ENCODE measurements around the gene RPP14. TPM values are rescaled to one million over a fixed set of nuclear protein-coding genes. Genes with fewer than 3 reads are reported as not detected.

The RPP14 gene
- total and polyA plus RNA-seq, 2 donors (not counting 1 experiment from before 2014, with no cell fraction given) = 10.6 to 17.1 TPM

GRCh38 chr3:58322793-58323192 is 16.7 kb downstream of the RPP14 start:
- Histone ChIP-seq H3K9me3 (ENCODE audit: control insufficient read depth, insufficient read depth, low read depth, low read length) (no peaks in the 10 kb centered on the region), H3K4me2 (ENCODE audit: extremely low read depth, insufficient read depth, low read length) (no peak overlapping the region), H4K20me1 (ENCODE audit: control insufficient read depth, extremely low read depth, insufficient read depth, low read length) (no peaks in the 10 kb centered on the region), H3K4me3 (replicated peaks in 1 of 4; ENCODE audit: control extremely low read depth in 1 of 4, insufficient read depth in 1 of 4, low read depth in 3 of 4, low read length in 4 of 4) (no peak overlapping the region), H3K4me1 (ENCODE audit: control insufficient read depth, extremely low read depth, insufficient read depth, low read length) (peaks cover 3% of the 10 kb centered on the region), H3K79me2 (ENCODE audit: control insufficient read depth, insufficient read depth, low read length) (no peaks in the 10 kb centered on the region), H3K36me3 (ENCODE audit: control insufficient read depth, insufficient read depth, low read length) (no peaks in the 10 kb centered on the region), H3K9ac (ENCODE audit: insufficient read depth, low read length) (no peak overlapping the region), H2AFZ (ENCODE audit: low read length) (no peak overlapping the region), H3K27me3 (ENCODE audit: control insufficient read depth, insufficient read depth, low read length) (no peaks in the 10 kb centered on the region), H3K27ac (ENCODE audit: insufficient read depth, low read length) (no peak overlapping the region)
- TF ChIP-seq CTCF (conservative IDR thresholded peaks at IDR 0.05 in 1 of 2, IDR thresholded peaks at IDR 0.05 in 1 of 2; ENCODE audit: low read depth in 1 of 2, low read length in 2 of 2) (no peak), EZH2 (IDR thresholded peaks at IDR 0.05; ENCODE audit: low read length, missing control alignments) (no peak)
- DNase-seq (ENCODE audit: low read depth in 2 of 2) = no peak

- Histone ChIP-seq H3K9me3 (ENCODE audit: control insufficient read depth, insufficient read depth, low read depth, low read length) (no peaks in the 10 kb centered on the region), H3K4me1 (ENCODE audit: control insufficient read depth, extremely low read depth, insufficient read depth, low read length) (peaks cover 3% of the 10 kb centered on the region), H4K20me1 (ENCODE audit: control insufficient read depth, extremely low read depth, insufficient read depth, low read length) (no peaks in the 10 kb centered on the region), H3K27ac (ENCODE audit: insufficient read depth, low read length) (no peak overlapping the region), H3K9ac (ENCODE audit: insufficient read depth, low read length) (no peak overlapping the region), H3K4me2 (ENCODE audit: extremely low read depth, insufficient read depth, low read length) (no peak overlapping the region), H3K79me2 (ENCODE audit: control insufficient read depth, insufficient read depth, low read length) (no peaks in the 10 kb centered on the region), H3K27me3 (ENCODE audit: control insufficient read depth, insufficient read depth, low read length) (no peaks in the 10 kb centered on the region), H2AFZ (ENCODE audit: low read length) (no peak overlapping the region), H3K36me3 (ENCODE audit: control insufficient read depth, insufficient read depth, low read length) (no peaks in the 10 kb centered on the region), H3K4me3 (replicated peaks in 1 of 4; ENCODE audit: control extremely low read depth in 1 of 4, insufficient read depth in 1 of 4, low read depth in 3 of 4, low read length in 4 of 4) (no peak overlapping the region)
- no peak for DNase-seq (ENCODE audit: low read depth in 2 of 2)
- TF ChIP-seq CTCF (conservative IDR thresholded peaks at IDR 0.05 in 1 of 2, IDR thresholded peaks at IDR 0.05 in 1 of 2; ENCODE audit: low read depth in 1 of 2, low read length in 2 of 2) (no peak), EZH2 (IDR thresholded peaks at IDR 0.05; ENCODE audit: low read length, missing control alignments) (no peak)
These were observed 17.7 kb downstream of the RPP14 start for GRCh38 chr3:58323529-58324390.

- no peak overlapping the region for H3K9ac ChIP-seq (ENCODE audit: insufficient read depth, low read length)
- H3K4me2 ChIP-seq (ENCODE audit: extremely low read depth, insufficient read depth, low read length) = no peak overlapping the region
- peaks cover 3% of the 10 kb centered on the region for H3K4me1 ChIP-seq (ENCODE audit: control insufficient read depth, extremely low read depth, insufficient read depth, low read length)
- no peaks in the 10 kb centered on the region for H4K20me1 ChIP-seq (ENCODE audit: control insufficient read depth, extremely low read depth, insufficient read depth, low read length)
- no peaks in the 10 kb centered on the region for H3K27me3 ChIP-seq (ENCODE audit: control insufficient read depth, insufficient read depth, low read length)
- no peaks in the 10 kb centered on the region for H3K36me3 ChIP-seq (ENCODE audit: control insufficient read depth, insufficient read depth, low read length)
- no peaks in the 10 kb centered on the region for H3K9me3 ChIP-seq (ENCODE audit: control insufficient read depth, insufficient read depth, low read depth, low read length)
- TF ChIP-seq CTCF (conservative IDR thresholded peaks at IDR 0.05 in 1 of 2, IDR thresholded peaks at IDR 0.05 in 1 of 2; ENCODE audit: low read depth in 1 of 2, low read length in 2 of 2) = no peak
- no peak for TF ChIP-seq EZH2 (IDR thresholded peaks at IDR 0.05; ENCODE audit: low read length, missing control alignments)
- no peak overlapping the region for H3K4me3 ChIP-seq (replicated peaks in 1 of 4; ENCODE audit: control extremely low read depth in 1 of 4, insufficient read depth in 1 of 4, low read depth in 3 of 4, low read length in 4 of 4)
- H3K79me2 ChIP-seq (ENCODE audit: control insufficient read depth, insufficient read depth, low read length) = no peaks in the 10 kb centered on the region
- DNase-seq (ENCODE audit: low read depth in 2 of 2) = no peak
- H3K27ac ChIP-seq (ENCODE audit: insufficient read depth, low read length) = no peak overlapping the region
- H2AFZ ChIP-seq (ENCODE audit: low read length) = no peak overlapping the region
These were observed 18.6 kb downstream of the RPP14 start for GRCh38 chr3:58324391-58325390.

Data from fibroblast of lung (primary cell).